RWPE2 (cell line): ENCODE data around the gene YOD1.

Source experiments
- ATAC-seq: fragments of 200-7000 bp; cut with Tn5 transposase; 3 replicates; pipeline ENCODE4 v1.9.1; 2021; ENCODE audit warnings: low read depth
- DNase-seq: peaks from one replicate; pipeline ENCODE4 v3.0.0-alpha.2; 2020; ENCODE audit warnings: low spot score
- H3K27ac ChIP-seq: fragments of 450-650 bp; 2 replicates; pipeline ENCODE4 v1.5.1; 2017; ENCODE audit warnings: mild to moderate bottlenecking; ENCODE audit not compliant: poor library complexity, severe bottlenecking
- H3K27me3 ChIP-seq: fragments of 250-450 bp; sonication (Bioruptor Pico); 2 replicates; pipeline ENCODE4 v1.5.1; 2021; ENCODE audit warnings: mild to moderate bottlenecking, moderate library complexity; ENCODE audit not compliant: insufficient read depth, poor library complexity, severe bottlenecking
- H3K36me3 ChIP-seq: fragments of 250-450 bp; sonication (Bioruptor Pico); 2 replicates; pipeline ENCODE4 v1.5.1; 2020; ENCODE audit warnings: low read depth, mild to moderate bottlenecking, moderate library complexity
- H3K4me1 ChIP-seq: fragments of 250-450 bp; sonication (Bioruptor Pico); 2 replicates; pipeline ENCODE4 v1.5.1; 2021; ENCODE audit warnings: mild to moderate bottlenecking, moderate library complexity; ENCODE audit not compliant: insufficient read depth, poor library complexity, severe bottlenecking
- H3K4me3 ChIP-seq: fragments of 250-450 bp; sonication (Bioruptor Pico); 2 replicates; pipeline ENCODE4 v1.5.1; 2021; ENCODE audit warnings: mild to moderate bottlenecking, moderate library complexity; ENCODE audit not compliant: severe bottlenecking
- H3K9me3 ChIP-seq: fragments of 250-450 bp; sonication (Bioruptor Pico); 2 replicates; pipeline ENCODE4 v1.5.1; 2021; ENCODE audit warnings: mild to moderate bottlenecking, moderate library complexity; ENCODE audit not compliant: severe bottlenecking
- TF ChIP-seq, protein P1 (sequence below): fragments of 450-650 bp; IDR thresholded peaks from one replicate; pipeline ENCODE4 v1.5.1; 2017; ENCODE audit warnings: mild to moderate bottlenecking, moderate library complexity; ENCODE audit not compliant: poor library complexity, severe bottlenecking

YOD1 gene

DNA sequence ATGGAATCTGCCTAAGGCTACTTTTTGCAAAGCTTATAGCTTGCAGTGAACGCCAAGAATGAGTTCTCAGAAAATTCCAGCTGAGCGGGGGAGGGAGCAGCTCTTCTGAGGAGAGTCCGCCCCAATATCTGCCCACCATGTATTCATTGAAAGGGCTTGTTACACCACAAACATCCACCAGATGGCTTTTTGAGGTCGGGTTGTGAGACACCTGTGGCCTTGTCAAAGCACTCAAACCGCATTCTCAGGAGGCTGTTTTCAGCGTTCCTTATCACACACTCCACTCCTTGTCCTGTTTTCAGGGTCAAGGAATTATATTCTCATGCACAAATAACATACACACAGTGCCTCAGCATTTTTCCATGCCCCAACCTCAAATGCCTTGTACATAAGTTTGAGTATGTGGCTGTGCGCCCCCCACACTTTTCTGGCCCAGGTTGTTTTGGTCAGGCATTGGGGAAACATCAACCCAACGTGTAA is 33.7 kb upstream of the YOD1 start:
- Histone ChIP-seq H3K4me1 (peaks cover 3% of the 10 kb centered on the region), H3K27me3 (no peaks in the 10 kb centered on the region), H3K36me3 (no peaks in the 10 kb centered on the region), H3K9me3 (no peaks in the 10 kb centered on the region), H3K4me3 (no peak overlapping the region), H3K27ac (no peak overlapping the region)
- TF ChIP-seq, protein P1, sequence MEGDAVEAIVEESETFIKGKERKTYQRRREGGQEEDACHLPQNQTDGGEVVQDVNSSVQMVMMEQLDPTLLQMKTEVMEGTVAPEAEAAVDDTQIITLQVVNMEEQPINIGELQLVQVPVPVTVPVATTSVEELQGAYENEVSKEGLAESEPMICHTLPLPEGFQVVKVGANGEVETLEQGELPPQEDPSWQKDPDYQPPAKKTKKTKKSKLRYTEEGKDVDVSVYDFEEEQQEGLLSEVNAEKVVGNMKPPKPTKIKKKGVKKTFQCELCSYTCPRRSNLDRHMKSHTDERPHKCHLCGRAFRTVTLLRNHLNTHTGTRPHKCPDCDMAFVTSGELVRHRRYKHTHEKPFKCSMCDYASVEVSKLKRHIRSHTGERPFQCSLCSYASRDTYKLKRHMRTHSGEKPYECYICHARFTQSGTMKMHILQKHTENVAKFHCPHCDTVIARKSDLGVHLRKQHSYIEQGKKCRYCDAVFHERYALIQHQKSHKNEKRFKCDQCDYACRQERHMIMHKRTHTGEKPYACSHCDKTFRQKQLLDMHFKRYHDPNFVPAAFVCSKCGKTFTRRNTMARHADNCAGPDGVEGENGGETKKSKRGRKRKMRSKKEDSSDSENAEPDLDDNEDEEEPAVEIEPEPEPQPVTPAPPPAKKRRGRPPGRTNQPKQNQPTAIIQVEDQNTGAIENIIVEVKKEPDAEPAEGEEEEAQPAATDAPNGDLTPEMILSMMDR = peak; percentile 81
- DNase-seq = no peak
- ATAC-seq = peak; percentile 84

DNA sequence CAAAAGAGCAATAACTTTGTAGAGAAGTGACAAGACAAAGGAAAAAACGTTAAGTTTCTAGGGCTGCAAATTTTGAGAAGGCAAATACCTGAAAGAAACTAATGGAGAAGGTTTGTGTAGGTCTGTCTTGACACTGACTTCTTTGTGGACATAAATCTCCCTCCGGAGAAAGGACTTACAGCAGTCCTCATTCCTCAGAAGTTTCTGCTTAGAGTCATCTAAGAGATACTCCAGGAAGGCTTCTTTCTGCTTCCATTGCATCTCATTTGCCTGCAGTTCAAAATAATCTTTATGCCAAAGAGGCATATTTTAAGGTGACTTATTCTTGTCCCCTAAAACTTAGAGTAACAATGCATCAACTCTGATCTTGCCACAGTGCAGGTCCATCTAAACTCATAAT is 33.2 kb upstream of the YOD1 start:
- Histone ChIP-seq H3K4me3 (no peak overlapping the region), H3K27ac (no peak overlapping the region), H3K4me1 (peaks cover 3% of the 10 kb centered on the region), H3K9me3 (no peaks in the 10 kb centered on the region), H3K27me3 (no peaks in the 10 kb centered on the region), H3K36me3 (no peaks in the 10 kb centered on the region)
- DNase-seq (no peak), ATAC-seq (no peak; the same call in 2 of the 3 replicates)
- TF ChIP-seq, protein P1 = no peak

DNA sequence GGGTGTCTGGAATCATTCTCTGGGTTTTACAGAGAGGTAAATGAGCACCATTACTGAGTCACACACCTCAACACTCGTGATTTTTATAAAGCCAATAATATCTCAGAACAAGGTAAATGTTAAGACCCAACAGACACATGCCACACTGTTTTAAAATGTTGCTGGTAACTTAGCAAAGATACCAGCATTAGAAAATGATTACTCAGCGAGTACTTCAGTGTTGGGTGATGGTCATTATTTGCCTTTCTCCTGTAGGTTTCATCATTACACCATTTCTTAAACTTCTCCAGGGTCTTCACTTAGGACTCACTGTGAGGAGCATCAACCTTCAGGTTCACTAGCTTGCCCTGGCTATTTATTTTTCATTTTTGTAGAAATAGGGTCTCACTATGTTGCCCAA is 30.8 kb upstream of the YOD1 start:
- H3K9me3 ChIP-seq = no peaks in the 10 kb centered on the region
- H3K36me3 ChIP-seq = no peaks in the 10 kb centered on the region
- DNase-seq (no peak), ATAC-seq (no peak)
- H3K27ac ChIP-seq = no peak overlapping the region
- no peaks in the 10 kb centered on the region for H3K4me1 ChIP-seq
- H3K4me3 ChIP-seq = no peak overlapping the region
- TF ChIP-seq, protein P1 = no peak
- H3K27me3 ChIP-seq = no peaks in the 10 kb centered on the region

DNA sequence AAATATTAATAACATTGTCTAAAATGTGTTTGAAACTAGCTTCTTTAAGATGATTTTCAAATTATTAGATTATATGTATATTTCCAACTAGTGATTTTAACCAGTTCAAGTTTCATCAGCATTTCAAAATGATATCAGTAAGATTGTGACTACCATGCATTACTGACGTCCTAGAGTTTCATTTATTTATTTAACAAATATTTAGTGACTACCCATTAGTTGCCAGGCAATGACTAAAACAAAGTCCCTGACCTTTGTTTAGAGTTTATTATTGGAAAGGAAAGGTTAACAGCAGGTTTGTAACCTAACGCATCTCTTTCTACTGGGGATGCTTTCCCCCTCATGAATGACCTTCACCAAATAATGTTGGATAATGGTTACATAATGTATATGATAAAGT is 30.1 kb upstream of the YOD1 start:
- DNase-seq = no peak
- H3K27ac ChIP-seq = no peak overlapping the region
- ATAC-seq = no peak
- H3K27me3 ChIP-seq = no peaks in the 10 kb centered on the region
- TF ChIP-seq, protein P1 = no peak
- H3K4me1 ChIP-seq = no peaks in the 10 kb centered on the region
- H3K4me3 ChIP-seq = no peak overlapping the region
- no peaks in the 10 kb centered on the region for H3K36me3 ChIP-seq
- H3K9me3 ChIP-seq = no peaks in the 10 kb centered on the region

DNA sequence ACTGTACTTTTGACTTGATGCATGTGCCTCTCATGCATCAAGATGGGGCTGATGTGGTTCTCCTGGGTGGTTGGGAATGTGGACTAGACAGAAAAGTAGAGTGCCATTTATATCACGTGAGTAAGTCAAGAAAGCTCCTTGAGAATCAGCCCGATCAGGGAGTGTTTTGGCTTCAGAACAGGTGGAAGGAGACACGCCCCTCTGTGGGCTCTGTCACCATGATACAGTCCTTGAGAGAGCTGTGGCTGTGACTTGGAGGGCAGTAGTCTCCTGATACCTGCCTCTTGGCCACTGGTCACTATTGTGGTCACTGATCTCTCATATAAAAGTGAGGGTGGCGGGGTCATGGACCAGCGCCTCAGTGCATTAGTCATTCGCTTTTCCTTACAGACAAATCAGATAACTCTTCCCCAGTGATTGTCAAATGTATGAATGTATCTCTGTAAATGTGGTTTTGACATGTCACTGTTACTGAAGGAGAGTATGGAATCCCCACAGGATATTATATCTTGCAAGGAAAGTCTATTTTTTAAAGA is 28.8 kb upstream of the YOD1 start:
- H3K27ac ChIP-seq = no peak overlapping the region
- H3K9me3 ChIP-seq = no peaks in the 10 kb centered on the region
- no peak overlapping the region for H3K4me3 ChIP-seq
- TF ChIP-seq, protein P1 = no peak
- DNase-seq (no peak), ATAC-seq (no peak)
- H3K4me1 ChIP-seq = no peaks in the 10 kb centered on the region
- peaks cover 8% of the 10 kb centered on the region; the same call in 1 of the 2 replicates for H3K36me3 ChIP-seq
- no peaks in the 10 kb centered on the region for H3K27me3 ChIP-seq
